Measurements from ENCODE around the gene DCTN2.

GRCh38 chr12:57534991-57535543 lies 11.9 kb downstream of the DCTN2 start:
- TF ChIP-seq, protein P1, sequence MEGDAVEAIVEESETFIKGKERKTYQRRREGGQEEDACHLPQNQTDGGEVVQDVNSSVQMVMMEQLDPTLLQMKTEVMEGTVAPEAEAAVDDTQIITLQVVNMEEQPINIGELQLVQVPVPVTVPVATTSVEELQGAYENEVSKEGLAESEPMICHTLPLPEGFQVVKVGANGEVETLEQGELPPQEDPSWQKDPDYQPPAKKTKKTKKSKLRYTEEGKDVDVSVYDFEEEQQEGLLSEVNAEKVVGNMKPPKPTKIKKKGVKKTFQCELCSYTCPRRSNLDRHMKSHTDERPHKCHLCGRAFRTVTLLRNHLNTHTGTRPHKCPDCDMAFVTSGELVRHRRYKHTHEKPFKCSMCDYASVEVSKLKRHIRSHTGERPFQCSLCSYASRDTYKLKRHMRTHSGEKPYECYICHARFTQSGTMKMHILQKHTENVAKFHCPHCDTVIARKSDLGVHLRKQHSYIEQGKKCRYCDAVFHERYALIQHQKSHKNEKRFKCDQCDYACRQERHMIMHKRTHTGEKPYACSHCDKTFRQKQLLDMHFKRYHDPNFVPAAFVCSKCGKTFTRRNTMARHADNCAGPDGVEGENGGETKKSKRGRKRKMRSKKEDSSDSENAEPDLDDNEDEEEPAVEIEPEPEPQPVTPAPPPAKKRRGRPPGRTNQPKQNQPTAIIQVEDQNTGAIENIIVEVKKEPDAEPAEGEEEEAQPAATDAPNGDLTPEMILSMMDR (conservative IDR thresholded peaks at IDR 0.05; ENCODE audit: low read depth, low read length), result no peak
- TF ChIP-seq EZH2 (IDR thresholded peaks at IDR 0.05; ENCODE audit: borderline replicate concordance, low read depth, low read length, poor library complexity, severe bottlenecking), result no peak

All from A673 (cell line).